Cerebellar cortex (tissue), 1 donor: ENCODE measurements around the gene IREB2.
"Not testable (repeated sequence)": the region's sequence is repeated elsewhere in the genome, so short reads cannot be mapped to it uniquely, and the experiment has no call there.

Experiments used
- DNase-seq: peaks from one replicate; pipeline ENCODE4 v3.0.0-alpha.2; 2015; ENCODE audit warnings: low spot score

The IREB2 gene

GRCh38 chr15:78437762-78438618, at the start of gene IREB2:
TSS of gene IREB2 (plus strand) at chr15:78438216. CDS start at chr15:78438338, 122 bp downstream.
- peak; percentile 98 for DNase-seq

GRCh38 chr15:78388865-78389264, 49.2 kb upstream of the IREB2 start:
- no peak for DNase-seq

GRCh38 chr15:78389322-78389721, 48.7 kb upstream of the IREB2 start:
- no peak for DNase-seq

- no peak for DNase-seq
These were observed 48.3 kb upstream of the IREB2 start for GRCh38 chr15:78389738-78390137.

GRCh38 chr15:78390242-78390641, 47.8 kb upstream of the IREB2 start:
- DNase-seq: no peak

- DNase-seq: no peak
These were observed 47.2 kb upstream of the IREB2 start for GRCh38 chr15:78390826-78391225.

- no peak for DNase-seq
These were observed 46.2 kb upstream of the IREB2 start for GRCh38 chr15:78391781-78392180.

GRCh38 chr15:78392430-78392829, 45.6 kb upstream of the IREB2 start:
- no peak for DNase-seq

GRCh38 chr15:78393137-78393536, 44.9 kb upstream of the IREB2 start:
- DNase-seq: no peak

GRCh38 chr15:78394026-78394425, 44.0 kb upstream of the IREB2 start:
- no peak for DNase-seq

GRCh38 chr15:78394981-78395616, 42.9 kb upstream of the IREB2 start:
- DNase-seq: no peak

GRCh38 chr15:78396186-78396814, 41.7 kb upstream of the IREB2 start:
- DNase-seq: no peak

GRCh38 chr15:78396976-78397375, 41.0 kb upstream of the IREB2 start:
- no peak for DNase-seq

GRCh38 chr15:78397382-78397781, 40.6 kb upstream of the IREB2 start:
- no peak for DNase-seq

- DNase-seq: peak; percentile 56
These were observed 39.8 kb upstream of the IREB2 start for GRCh38 chr15:78398076-78398825.

- DNase-seq: no peak
These were observed 38.9 kb upstream of the IREB2 start for GRCh38 chr15:78399091-78399490.

- DNase-seq: no peak
These were observed 35.9 kb upstream of the IREB2 start for GRCh38 chr15:78402061-78402610.

GRCh38 chr15:78404125-78404524, 33.9 kb upstream of the IREB2 start:
- DNase-seq: no peak

GRCh38 chr15:78404796-78405195, 33.2 kb upstream of the IREB2 start:
- DNase-seq: not testable (repeated sequence)

- no peak for DNase-seq
These were observed 32.6 kb upstream of the IREB2 start for GRCh38 chr15:78405336-78405924.

- no peak for DNase-seq
These were observed 31.9 kb upstream of the IREB2 start for GRCh38 chr15:78406016-78406585.
